A673 (cell line): ENCODE results near the gene CERK. TPM values are rescaled to one million over a fixed set of nuclear protein-coding genes. Genes with fewer than 3 reads are reported as not detected.
"Not testable (repeated sequence)": the region's sequence is repeated elsewhere in the genome, so short reads cannot be mapped to it uniquely, and the experiment has no call there.

ENCODE experiments used
- BruUV-seq: library from RNA; stranded (reverse); fragments of 400-500 nt; replicated peaks from 2 replicates; lab custom pipeline; 2021; lab: Mats Ljungman, UMichigan
- CTCF ChIA-PET: fragments of 300-600 bp; sonication (Branson Sonifier 250); formaldehyde crosslinking; loops from one replicate; lab custom pipeline; 2022; ENCODE audit warnings: antibody characterized with exemption; lab: Charles Lee
- POLR2A ChIA-PET: fragments of 300-600 bp; sonication (Branson Sonifier 250); formaldehyde crosslinking; loops from one replicate; lab custom pipeline; 2022; ENCODE audit warnings: antibody characterized with exemption; ENCODE audit not compliant: low non-redundant PET; lab: Charles Lee
- DNase-seq: peaks from one replicate; pipeline ENCODE4 v3.0.0-alpha.2; 2015; ENCODE audit warnings: low spot score
- H3K27ac ChIP-seq: fragments of 200-600 bp; sonication (generic); 2 replicates; pipeline ENCODE4 v1.5.1; 2016; ENCODE audit warnings: mixed run types, low read depth, mild to moderate bottlenecking, mixed read lengths, antibody characterized with exemption, low read length; ENCODE audit not compliant: poor library complexity, severe bottlenecking
- H3K27me3 ChIP-seq: fragments of 200-600 bp; sonication (generic); replicated peaks from 2 replicates; pipeline ENCODE4 v1.6.1; 2017; ENCODE audit warnings: mixed run types, low read depth, mild to moderate bottlenecking, mixed read lengths, antibody characterized with exemption, low read length; ENCODE audit not compliant: insufficient read depth, poor library complexity
- H3K36me3 ChIP-seq: fragments of 200-600 bp; sonication (generic); 2 replicates; pipeline ENCODE4 v1.6.1; 2016; ENCODE audit warnings: mixed run types, mild to moderate bottlenecking, mixed read lengths, antibody characterized with exemption, low read length; ENCODE audit not compliant: insufficient read depth, poor library complexity, severe bottlenecking
- H3K4me1 ChIP-seq: fragments of 200-600 bp; sonication (generic); 2 replicates; pipeline ENCODE4 v1.6.1; 2017; ENCODE audit warnings: mixed run types, mild to moderate bottlenecking, mixed read lengths, antibody characterized with exemption, low read length; ENCODE audit not compliant: insufficient read depth, poor library complexity, severe bottlenecking
- H3K4me3 ChIP-seq: fragments of 200-600 bp; sonication (generic); 2 replicates; pipeline ENCODE4 v1.5.1; 2016; ENCODE audit warnings: low read depth, mixed run types, mild to moderate bottlenecking, mixed read lengths, low read length; ENCODE audit not compliant: poor library complexity, severe bottlenecking
- H3K9me3 ChIP-seq: fragments of 200-600 bp; sonication (generic); 2 replicates; pipeline ENCODE4 v1.6.1; 2016; ENCODE audit warnings: mixed run types, low read depth, mild to moderate bottlenecking, mixed read lengths, antibody characterized with exemption, low read length; ENCODE audit not compliant: poor library complexity, severe bottlenecking
- CTCF ChIP-seq: fragments of 300-800, 200-600 bp; sonication (generic); conservative IDR thresholded peaks from 2 replicates; pipeline ENCODE4 v1.5.1; 2017; ENCODE audit warnings: low read depth, mild to moderate bottlenecking, antibody characterized with exemption, low read length, moderate library complexity, mixed read lengths
- EZH2 ChIP-seq: fragments of 200-600 bp; sonication (generic); IDR thresholded peaks from 2 replicates; pipeline ENCODE4 v1.6.1; 2017; ENCODE audit warnings: borderline replicate concordance, low read depth, mild to moderate bottlenecking, mixed read lengths, antibody characterized with exemption, low read length; ENCODE audit not compliant: poor library complexity, severe bottlenecking
- intact Hi-C: fragments of 100-400 bp; cut with micrococcal nuclease; formaldehyde crosslinking; loops from one replicate; pipeline ENCODE4 v1.10.0; 2022; ENCODE audit not compliant: unreplicated experiment
- total RNA-seq: library from RNA; stranded (reverse); gene quantifications from 2 replicates; pipeline ENCODE4 v1.2.3, GENCODE V29; 2021

The CERK gene
- total RNA-seq, 1 experiment from 2014 or later, result 58.8 TPM

GRCh38 chr22:46646531-46647215 is 91.4 kb downstream of the CERK start:
- Histone ChIP-seq H3K4me3 (no peak overlapping the region), H3K9me3 (no peaks in the 10 kb centered on the region), H3K36me3 (no peaks in the 10 kb centered on the region), H3K4me1 (no peaks in the 10 kb centered on the region), H3K27ac (no peak overlapping the region), H3K27me3 (no peaks in the 10 kb centered on the region)
- TF ChIP-seq EZH2 (no peak), CTCF (no peak)
- BruUV-seq, result no TSS peak
- CTCF ChIA-PET, result no interaction called here
- intact Hi-C loops, result no loop called here
- no peak for DNase-seq
- POLR2A ChIA-PET, result no interaction called here

- H3K27ac ChIP-seq, H3K9me3 ChIP-seq, POLR2A ChIA-PET, CTCF ChIA-PET, H3K4me1 ChIP-seq, H3K27me3 ChIP-seq, DNase-seq, H3K4me3 ChIP-seq, H3K36me3 ChIP-seq, BruUV-seq, intact Hi-C loops: not testable (repeated sequence)
Observed at GRCh38 chr22:46642840-46643480, 95.1 kb downstream of the CERK start.

GRCh38 chr22:46641811-46642266 is 96.2 kb downstream of the CERK start:
- POLR2A ChIA-PET, result no interaction called here
- no peak overlapping the region for H3K4me3 ChIP-seq
- DNase-seq, result no peak
- intact Hi-C loops, result no loop called here
- no peaks in the 10 kb centered on the region for H3K36me3 ChIP-seq
- H3K9me3 ChIP-seq, result no peaks in the 10 kb centered on the region
- TF ChIP-seq EZH2, result no peak
- TF ChIP-seq CTCF, result no peak
- CTCF ChIA-PET, result no interaction called here
- H3K27ac ChIP-seq, result no peak overlapping the region
- peaks cover 4% of the 10 kb centered on the region for H3K4me1 ChIP-seq
- no peaks in the 10 kb centered on the region for H3K27me3 ChIP-seq
- no TSS peak for BruUV-seq
